CD4-positive, alpha-beta T cell treated with Interleukin-21 for 1 hour (primary cell): ENCODE measurements around the gene SH3D19.

Source experiments
- DNase-seq: peaks from one replicate; pipeline ENCODE4 v3.0.0-alpha.2; 2020

The SH3D19 gene

DNA sequence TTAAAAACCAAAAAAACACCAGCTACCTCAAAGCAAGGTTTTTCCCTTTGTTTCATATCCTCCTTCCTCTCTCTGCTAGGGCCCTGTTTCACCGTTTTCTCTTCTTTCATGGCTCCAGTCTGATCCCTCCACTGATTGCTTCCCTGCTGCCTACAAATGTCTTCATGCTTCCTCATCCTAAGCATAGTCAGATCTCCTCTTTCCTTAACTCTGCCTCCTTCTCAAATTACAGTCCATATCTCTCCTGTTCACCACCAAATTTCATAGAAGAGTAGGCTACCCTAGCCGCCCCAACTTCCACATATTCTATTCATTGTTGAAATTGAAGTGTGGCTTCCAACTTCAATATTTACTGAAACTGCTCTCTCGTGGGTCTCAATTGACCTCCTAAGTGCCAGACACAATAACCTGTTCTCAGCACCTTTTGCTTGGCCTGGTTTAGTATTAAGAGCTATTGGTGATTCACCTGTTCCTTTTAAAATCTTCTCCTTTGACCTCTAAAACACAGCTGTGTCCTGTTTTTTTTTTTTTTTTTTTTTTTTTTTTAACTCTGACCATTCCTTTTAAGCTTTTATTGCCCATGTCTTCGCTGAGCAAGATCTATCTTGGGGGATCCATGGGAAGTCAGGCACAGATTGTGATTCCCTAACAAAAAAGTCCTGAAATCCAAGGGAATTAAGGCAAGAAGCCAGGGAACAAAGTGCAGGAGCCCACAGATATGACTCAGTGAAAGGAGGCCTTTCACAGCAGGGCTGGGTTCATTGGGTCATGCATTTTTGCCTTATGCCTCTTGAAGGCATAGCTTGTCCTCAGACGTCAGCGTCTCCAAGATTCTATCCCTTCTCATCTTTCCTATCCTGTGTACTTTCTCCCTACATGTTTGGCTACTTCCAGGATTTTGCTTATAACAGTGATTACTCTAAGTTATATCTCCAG is 140.6 kb downstream of the SH3D19 start:
- DNase-seq: no peak

DNA sequence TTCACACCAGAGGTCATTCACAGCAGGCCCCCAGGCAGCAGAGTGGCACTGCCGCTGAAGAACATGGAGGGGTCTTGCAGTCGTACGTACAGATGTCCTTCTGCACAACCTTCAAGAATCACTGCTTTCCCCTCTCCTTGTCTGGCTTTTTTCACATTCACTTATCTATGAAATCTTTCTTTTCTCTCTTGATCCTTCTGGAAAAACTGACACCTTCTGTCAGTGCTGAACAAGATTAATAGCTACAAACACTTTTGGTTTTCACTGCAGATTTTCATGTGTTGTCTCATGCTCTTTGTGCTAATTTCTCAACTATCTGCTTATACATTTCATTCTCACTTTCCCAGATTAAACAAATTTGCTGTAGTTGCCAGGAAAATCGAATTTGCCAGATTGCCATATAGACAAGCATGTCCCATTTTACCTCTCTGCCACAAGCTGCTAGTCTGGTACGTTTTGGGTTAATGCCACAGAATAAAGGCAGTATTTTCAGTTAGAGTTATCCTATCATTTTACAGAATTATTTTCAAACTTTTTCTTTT is 142.9 kb downstream of the SH3D19 start:
- DNase-seq: no peak

DNA sequence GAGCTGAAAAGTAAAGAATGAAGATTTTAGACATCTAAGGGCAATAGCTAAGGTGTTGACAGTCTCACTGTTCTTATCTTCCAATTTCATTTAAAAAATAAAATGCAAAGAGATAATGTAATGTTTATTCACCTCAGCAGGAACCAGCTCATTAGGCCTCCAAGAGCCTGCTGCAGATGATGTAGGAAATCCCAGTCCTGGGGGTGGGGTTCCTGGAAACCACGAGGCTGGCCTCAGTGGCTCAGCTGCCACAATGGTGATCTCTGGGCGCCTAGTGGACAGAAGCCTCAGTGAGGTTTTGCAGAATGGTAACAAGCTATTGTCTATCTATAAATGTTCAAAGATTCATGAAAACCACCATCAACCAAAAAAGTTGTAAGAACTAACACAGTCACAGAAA is 148.7 kb downstream of the SH3D19 start:
- DNase-seq: no peak

DNA sequence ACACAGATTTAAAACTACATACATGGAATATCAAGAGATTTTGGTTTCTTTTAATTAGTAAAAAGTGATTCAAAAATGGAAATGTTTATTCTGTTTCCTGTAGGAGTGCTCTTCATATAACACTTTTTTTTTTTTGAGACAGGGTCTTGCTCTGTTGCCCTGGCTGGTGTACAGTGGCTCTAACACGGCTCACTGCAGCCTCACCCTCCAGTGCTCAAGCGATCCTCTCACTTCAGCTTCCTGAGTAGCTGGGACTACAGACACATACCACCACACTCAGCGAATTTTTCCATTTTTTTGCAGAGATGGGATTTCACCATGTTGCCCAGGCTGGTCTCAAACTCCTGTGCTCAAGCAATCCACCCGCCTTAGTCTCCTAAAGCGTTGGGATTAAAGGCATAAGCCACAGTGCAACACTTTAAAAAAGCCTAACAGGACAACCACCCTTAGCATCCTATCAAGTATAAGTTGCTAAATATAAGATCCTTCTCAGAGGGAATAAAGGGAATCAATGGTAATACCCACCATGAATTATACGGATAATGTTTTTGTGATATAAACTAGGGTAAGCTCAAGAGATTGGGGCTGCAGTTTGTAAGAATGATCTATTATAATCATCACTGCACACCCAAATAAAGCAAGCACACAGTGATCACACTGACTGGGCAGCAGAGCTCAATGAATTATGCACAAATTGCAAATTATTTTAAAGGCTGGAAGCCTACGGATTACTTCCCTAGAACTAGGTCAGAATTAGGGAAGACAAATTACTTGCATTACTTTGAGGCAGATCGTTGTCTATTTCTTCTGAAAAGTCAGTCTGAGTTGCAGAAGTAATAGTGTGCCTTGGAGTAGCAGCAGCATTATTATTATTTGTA is 149.4 kb downstream of the SH3D19 start:
- no peak for DNase-seq

DNA sequence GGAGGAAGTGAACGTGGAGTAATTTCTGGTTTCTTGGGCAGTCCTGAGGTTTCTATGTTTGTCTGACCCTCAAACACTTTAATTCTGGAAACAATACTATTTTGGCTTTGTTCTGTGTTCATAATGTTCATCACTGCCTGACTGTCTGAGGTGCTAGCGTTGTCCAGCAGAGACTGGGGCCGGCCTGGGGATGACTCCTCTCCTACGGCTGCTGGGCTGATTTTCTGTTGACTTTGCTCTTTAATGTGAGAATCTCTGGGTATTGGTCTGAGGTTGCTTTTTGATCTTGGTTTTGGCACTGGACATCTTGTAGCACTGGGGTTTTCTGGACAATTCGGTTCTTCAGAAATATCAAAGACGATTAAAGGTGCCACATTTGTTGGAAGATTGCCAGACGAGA is 150.2 kb downstream of the SH3D19 start:
- DNase-seq: no peak

DNA sequence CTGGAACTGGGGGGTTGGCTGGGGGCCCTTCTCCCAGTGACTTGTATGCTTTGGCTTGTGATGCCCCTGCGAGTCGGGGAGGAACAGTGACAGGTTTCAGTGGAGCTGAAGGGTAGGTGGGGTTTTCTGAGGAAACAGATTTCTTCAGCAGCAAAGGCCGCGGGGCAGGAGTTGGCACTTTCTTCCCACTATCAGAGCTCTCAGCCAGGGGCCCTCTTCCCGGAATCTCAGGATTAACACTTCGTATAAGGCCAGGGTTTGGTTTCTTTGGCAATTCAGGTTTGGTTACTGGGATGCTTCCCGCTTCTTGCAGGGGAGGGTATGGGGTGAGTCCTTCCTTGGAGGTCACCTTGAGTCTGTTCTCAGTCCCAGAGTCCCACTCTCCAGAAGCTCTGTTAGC is 150.6 kb downstream of the SH3D19 start:
- no peak for DNase-seq

DNA sequence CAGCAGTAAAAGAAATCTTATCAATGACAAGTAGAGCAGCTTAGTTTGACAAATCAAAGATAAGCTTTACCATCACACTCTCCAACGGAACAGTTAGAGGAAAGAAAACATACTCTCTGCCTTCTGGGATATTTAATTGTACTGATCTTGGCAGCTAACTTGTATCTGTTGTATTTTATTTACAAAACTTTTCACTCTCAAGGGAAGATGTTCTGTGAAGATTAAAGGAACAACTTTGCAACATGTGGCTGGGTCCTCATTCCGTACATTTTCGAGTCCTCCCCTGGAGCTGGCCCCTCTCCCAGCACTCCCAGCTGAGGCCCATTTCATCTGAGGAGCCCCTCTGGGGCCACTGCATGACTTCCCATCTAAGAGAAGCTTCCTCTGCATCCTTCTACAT is 151.5 kb downstream of the SH3D19 start:
- no peak for DNase-seq

DNA sequence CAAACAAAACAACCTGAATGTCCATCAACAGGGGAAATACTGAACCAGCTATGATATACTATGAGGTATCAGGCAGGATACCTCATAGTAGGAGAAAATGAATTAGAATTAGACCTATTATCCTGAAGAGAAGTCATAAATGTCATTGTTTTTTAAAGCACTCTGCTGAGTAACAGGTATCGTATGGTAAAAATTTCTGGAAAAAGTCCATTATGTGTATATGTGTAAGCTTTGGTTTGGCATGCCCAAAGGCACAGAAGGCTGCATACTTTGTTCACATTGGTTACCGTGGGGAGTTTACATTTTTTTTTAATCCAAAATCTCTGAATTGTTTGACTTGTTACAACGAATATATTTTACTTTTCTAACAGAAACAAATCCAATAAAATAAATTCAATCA is 155.5 kb downstream of the SH3D19 start:
- no peak for DNase-seq

DNA sequence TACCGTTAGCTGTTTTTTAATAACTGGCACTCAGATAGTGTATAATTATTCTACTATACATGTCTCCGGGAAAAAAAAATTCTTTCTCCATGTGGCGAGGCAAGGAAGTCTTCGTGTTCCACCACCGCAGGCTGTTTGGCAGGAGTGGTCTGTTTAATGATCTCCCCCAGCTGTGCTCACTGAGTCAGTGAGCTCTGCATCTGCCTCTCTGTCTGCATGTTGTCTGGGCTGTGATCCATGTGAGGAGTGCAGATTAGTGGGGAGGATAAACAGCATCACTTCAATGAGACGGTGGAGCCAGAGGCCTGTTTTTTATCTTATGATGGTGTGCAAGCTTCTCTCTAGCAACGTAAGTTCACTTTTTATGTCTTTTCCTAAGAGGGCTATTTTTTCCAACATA is 156.2 kb downstream of the SH3D19 start:
- DNase-seq: no peak

DNA sequence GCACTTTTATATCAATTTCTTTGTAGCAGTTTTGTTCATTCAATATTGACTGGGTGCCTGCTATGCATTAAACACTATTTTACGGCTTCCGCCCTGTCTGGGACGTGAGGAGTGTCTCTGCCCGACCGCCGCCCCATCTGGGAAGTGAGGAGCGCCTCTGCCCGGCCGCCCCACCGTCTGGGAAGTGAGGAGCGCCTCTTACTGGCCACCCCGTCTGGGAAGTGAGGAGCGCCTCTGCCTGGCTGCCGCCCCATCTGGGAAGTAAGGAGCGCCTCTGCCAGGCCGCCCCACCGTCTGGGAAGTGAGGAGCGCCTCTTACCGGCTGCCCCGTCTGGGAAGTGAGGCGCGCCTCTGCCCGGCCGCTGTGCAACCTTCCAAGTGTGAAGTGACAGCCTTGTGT is 157.8 kb downstream of the SH3D19 start:
- no peak for DNase-seq

DNA sequence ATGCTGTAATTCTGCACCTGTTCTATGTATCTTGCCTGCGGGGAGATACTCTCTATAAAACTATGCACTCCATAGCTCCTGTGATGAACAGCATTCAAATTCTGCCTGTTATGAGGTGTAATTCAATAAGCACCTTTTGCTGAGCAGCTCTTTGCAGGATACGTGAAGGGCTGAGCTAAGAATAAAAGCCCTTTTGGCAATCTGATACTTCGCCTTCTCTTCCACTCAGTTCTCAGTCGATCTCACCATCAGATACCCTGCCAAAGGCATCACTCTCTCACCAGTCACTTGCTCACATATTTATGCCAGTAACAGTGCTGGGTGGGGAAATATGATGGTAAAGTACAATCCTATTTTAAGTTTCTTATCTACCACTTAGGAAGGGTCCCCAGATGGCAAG is 158.8 kb downstream of the SH3D19 start:
- no peak for DNase-seq

DNA sequence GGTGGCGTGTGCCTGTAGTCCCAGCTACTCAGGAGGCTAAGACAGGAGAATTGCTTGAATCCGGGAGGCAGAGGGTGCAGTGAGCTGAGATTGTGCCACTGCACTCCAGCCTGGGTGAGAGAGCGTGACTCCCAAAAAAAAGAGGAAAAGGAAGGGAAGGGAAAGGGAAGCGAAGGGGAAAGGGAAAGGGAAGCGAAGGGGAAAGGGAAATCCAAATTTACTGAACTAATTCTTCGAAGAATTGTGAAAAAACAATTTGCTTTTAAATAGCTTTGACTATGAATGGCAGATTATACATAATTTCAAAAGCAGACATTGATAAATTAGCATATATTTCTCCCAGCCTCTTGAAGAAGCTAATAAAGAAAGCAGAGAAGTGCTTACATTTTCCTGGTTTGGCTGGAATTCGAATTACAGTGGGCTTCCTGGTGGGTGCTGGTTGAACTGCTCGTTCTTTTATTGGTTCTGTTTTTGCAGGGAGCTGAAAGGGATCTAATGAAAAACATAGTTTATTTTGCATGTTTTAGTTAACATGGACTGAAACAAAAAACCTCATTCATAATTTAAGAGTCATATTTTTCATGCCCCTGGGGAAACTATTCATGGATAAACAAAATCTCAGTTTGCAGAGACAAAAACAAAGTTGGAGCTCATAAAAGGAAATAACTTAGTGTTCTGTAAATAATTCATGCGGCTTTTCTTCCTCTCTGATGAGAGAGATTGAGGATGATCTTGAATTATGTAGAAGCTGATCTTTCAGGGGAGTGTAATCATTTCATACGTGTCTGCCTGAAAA is 160.0 kb downstream of the SH3D19 start:
- no peak for DNase-seq

DNA sequence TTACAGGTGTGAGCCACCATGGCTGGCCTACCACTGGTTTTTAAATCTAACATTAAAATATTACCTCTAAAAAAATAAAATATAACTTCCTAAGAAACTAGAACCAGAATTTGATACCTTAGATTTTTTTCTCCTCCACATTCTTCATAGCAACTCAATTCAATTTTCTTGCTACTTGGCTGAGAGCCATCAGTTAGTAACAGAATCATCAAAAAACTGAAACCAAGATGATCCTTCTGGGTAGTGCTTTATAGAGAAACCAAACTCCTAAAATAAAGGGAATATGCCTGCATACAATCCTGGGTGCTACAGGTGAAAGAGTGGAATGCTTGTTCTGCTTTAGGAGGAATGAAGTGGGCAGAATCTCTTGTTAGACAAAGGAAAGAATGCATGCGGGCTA is 161.6 kb downstream of the SH3D19 start:
- DNase-seq: no peak

DNA sequence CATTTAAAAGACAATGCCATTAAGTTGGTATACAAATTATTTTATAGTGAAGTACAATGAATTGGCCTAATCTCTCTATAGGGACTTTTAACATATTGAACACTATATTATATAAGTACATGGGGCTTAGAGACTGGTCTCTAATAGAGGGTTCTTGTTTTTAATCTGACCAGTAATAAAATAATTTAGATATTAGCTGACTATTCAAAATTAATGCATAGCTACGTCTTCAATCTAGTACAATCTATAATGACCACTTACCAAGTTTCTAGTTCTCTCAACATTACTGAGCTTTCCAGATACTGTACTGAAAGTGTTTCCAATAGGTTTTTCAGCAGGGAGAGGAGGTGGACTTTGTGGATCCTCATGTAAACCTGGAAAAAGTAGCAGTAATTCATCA is 166.4 kb downstream of the SH3D19 start:
- DNase-seq: no peak

DNA sequence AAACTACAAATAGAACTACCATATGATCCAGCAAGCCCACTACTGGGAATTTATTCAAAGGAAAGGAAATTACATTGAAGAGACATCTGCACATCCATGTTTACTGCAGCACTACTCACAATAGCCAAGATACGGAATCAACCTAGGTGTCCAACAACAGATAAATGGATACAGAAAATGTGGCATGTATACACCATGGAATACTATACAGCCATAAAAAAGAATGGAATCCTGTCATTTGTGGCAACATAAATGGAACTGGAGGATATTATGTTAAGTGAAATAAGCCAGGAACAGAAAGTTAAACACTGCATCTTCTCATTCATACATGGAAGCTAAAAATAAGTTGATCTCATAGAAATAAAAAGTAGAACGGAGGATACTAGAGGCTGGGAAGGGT is 167.9 kb downstream of the SH3D19 start:
- no peak for DNase-seq

DNA sequence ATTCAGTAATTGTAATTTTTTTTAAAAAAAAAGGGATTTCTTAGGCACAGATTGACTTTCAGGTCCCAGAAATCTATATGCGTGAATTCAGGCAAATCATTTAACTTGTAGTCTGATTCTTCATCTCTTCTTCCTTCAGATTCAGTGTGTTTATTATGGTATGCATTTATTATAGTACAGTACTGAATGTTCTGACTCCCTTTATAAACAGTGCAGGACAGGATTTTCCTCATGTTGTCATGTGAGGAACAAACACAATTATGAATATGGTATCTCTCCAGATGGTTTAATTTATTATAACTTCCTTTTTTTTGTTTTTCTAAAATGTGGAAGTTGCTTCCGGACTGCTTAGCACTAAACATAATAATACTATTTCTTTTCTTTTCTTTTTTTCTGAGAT is 171.8 kb downstream of the SH3D19 start:
- no peak for DNase-seq

DNA sequence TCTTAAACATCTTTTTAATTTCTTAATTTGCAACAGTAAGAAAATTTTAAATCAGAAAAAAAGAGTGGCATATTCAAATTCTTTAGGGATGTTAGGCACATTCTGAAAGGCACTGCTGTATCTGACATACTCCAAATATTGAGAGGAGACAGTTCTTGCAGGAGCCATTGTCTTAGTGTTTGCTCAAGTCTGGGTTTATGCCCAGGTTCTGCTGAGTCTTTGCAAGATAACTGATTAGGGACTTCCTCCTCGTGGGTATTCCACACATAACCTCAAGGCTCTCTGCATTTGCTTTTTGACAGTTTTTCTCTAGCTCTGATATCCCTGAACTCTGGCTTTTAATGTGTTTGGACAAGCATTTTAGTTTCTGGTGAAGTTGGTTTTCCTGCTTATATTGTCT is 173.4 kb downstream of the SH3D19 start:
- DNase-seq: no peak

DNA sequence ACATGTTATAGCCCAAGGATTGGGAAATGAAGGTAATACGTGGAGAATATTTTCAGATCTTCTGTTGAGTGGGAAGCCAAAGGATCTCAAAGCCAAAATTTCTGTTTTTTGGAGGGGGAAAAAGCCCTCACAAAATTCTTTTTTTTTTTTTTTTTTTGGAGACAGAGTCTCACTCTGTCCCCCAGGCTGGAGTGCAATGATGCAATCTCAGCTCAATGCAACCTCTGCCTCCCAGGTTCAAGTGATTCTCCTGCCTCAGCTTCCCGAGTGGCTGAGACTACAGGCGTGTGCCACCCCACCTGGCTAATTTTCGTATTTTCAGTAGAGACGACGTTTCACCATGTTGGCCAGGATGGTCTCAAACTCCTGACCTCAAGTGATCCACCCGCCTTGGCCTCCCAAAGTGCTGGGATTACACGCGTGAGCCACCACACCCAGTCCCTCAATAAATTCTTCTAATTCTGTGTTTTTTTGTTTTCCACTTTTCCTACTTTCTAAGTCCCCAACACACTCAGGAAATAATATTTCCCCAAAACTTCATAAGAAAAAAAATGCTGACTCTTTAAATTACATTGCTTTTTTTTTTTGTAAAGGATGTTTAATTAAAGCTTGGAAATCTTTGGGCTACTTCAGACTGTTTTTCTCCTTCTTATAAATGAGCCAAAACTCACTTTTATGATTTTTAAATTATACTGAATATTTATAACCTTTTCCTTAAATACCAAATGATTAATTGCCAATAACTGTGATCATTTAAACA is 174.4 kb downstream of the SH3D19 start:
- DNase-seq: no peak

DNA sequence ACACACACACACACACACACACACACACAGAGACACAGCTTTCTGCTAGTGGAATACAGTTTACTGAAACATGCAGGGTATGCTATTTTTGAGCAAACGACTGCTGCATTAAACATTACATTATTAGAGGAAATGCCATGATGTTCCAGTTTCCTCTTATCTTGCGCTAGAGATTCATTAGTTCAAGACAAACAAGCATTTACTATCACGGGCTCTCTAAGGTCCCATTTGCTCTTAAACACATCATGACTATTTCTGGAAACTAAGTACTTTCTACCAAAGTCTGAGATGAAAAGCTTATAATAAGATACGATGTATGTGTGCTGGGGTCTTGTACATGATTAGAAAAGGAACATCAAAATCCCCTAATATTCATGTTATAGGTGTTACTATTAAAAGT is 177.1 kb downstream of the SH3D19 start:
- no peak for DNase-seq

DNA sequence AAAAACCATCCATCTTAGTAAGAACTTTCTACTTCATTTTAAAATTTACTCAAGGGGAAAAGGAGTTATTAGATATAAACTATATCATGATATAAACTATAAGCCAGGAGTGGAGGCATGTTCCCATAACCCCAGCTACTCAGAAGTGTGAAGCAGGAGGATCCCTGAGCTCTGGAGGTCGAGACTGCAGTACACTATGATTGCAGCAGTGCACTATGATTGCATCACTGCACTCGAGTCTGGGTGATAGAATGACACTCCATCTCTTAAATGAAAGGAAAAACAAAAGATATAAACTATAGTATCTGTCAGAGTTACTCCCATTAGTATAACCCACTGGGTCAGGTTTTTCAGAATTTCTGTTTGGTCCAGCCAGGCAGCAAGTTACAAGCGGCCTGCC is 178.4 kb downstream of the SH3D19 start:
- DNase-seq: no peak

DNA sequence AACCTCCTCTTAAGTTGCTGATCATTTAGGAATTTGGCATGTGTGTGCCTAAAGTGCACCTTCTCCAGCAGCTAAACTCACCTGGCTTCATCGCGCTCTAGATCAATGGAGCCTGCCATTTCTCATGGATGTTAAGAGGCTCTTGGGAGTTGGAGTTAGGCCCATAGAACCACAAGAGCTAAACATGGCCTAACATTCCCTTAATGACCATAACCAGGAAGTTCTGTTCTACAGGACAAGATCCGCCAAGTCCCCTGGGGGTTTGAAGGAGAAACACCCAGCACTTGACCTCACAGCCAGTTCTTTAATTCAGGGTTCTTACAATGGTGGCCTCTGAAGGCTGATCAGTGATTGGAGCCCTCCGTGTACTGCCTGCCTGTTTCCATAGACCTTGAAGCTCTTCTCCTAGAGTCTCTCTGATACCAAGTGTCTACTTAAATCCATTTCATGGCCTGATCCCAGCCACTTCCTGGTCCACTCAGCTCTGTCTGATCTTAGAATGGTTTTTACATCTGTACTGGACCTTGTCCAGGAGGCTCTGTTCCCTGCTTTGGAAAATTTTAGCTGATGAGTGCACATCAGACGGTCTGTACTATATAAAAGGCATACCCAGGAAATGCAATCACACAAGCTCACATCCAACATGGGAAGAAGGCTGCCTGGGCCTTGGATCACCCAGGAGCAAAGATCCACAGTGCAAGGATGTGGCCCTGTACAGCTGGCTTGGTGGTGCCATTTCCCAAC is 180.9 kb downstream of the SH3D19 start:
- no peak for DNase-seq
